GM12878 (cell line): ENCODE measurements around the gene ARMC9. TPM values are rescaled to one million over a fixed set of nuclear protein-coding genes. Genes with fewer than 3 reads are reported as not detected.

ENCODE experiments used
- ATAC-seq: fragments of 200-7000 bp; cut with Tn5 transposase; 3 replicates; pipeline ENCODE4 v1.9.1; 2020; ENCODE audit warnings: mild to moderate bottlenecking, moderate library complexity
- BruUV-seq: library from RNA; stranded (reverse); fragments of 400-500 nt; replicated peaks from 2 replicates; lab custom pipeline; 2021; lab: Mats Ljungman, UMichigan
- CTCF ChIA-PET: fragments of 300-600 bp; sonication (Branson Sonifier 250); formaldehyde crosslinking; extraction: SDS; loops from one replicate; lab custom pipeline; 2021; ENCODE audit warnings: inconsistent platforms; lab: Yijun Ruan, JAX
- POLR2A ChIA-PET: fragments of 350-600 bp; formaldehyde crosslinking; extraction: SDS; loops from one replicate; lab custom pipeline; 2021; ENCODE audit warnings: inconsistent platforms; lab: Charles Lee
- RAD21 ChIA-PET: fragments of 300-600 bp; sonication (Branson Sonifier 250); formaldehyde crosslinking; loops from one replicate; lab custom pipeline; 2023; ENCODE audit warnings: antibody characterized with exemption; ENCODE audit not compliant: unreplicated experiment; lab: Charles Lee
- SMC1A ChIA-PET: fragments of 300-600 bp; sonication (Branson Sonifier 250); formaldehyde crosslinking; loops from one replicate; lab custom pipeline; 2023; ENCODE audit not compliant: unreplicated experiment, uncharacterized antibody; lab: Charles Lee
- DNase-seq: peaks from one replicate; pipeline ENCODE4 v3.0.0-alpha.2; 2011; ENCODE audit warnings: low read depth, low spot score
- FAIRE-seq: peaks from 3 replicates; lab custom pipeline; 2011; peaks lifted over from hg19 to GRCh38; lab: Jason Lieb, UNC
- H2AFZ ChIP-seq: 2 replicates; pipeline ENCODE4 v1.6.0; 2011; ENCODE audit warnings: low read depth, low read length, control low read depth; ENCODE audit not compliant: control insufficient read depth
- H3K27ac ChIP-seq: 2 replicates; pipeline ENCODE4 v1.5.1; 2011; ENCODE audit warnings: control low read depth; ENCODE audit not compliant: control insufficient read depth, insufficient read depth
- H3K27me3 ChIP-seq, 2 experiments: replicated peaks in 1 of 2; 2 replicates each; pipeline versions ENCODE4 v1.6.0 to v1.6.1; 2011; ENCODE audit warnings: low read length in 1 of 2; ENCODE audit not compliant: control insufficient read depth in 2 of 2, insufficient read depth in 2 of 2
- H3K36me3 ChIP-seq, 2 experiments: 2 replicates each; pipeline ENCODE4 v1.5.1; 2011; ENCODE audit warnings: low read length in 1 of 2; ENCODE audit not compliant: control insufficient read depth in 2 of 2, insufficient read depth in 2 of 2
- H3K4me1 ChIP-seq: 2 replicates; pipeline ENCODE4 v1.6.1; 2011; ENCODE audit warnings: mild to moderate bottlenecking, low read length, moderate library complexity, mixed read lengths; ENCODE audit not compliant: control insufficient read depth, insufficient read depth
- H3K4me2 ChIP-seq: 2 replicates; pipeline ENCODE4 v1.6.0; 2011; ENCODE audit warnings: control low read depth; ENCODE audit not compliant: control insufficient read depth, insufficient read depth
- H3K4me3 ChIP-seq: fragments of 200-600 bp; sonication (generic); 2 replicates; pipeline ENCODE4 v1.5.1; 2016
- H3K79me2 ChIP-seq: 2 replicates; pipeline ENCODE4 v1.6.0; 2011; ENCODE audit warnings: low read length; ENCODE audit not compliant: control insufficient read depth, insufficient read depth
- H3K9ac ChIP-seq: 2 replicates; pipeline ENCODE4 v1.8.0; 2011; ENCODE audit warnings: low read length, control low read depth, mixed read lengths; ENCODE audit not compliant: control insufficient read depth, insufficient read depth
- H3K9me3 ChIP-seq: replicated peaks from 3 replicates; pipeline ENCODE4 v1.5.1; 2011; ENCODE audit warnings: mild to moderate bottlenecking, low read length; ENCODE audit not compliant: control insufficient read depth, insufficient read depth
- H4K20me1 ChIP-seq: 2 replicates; pipeline ENCODE4 v1.6.0; 2011; ENCODE audit not compliant: control insufficient read depth, insufficient read depth
- ATF2 ChIP-seq: IDR thresholded peaks from 2 replicates; pipeline ENCODE4 v1.6.1; 2012; ENCODE audit warnings: low read length, inconsistent platforms
- BCL11A ChIP-seq: IDR thresholded peaks from 2 replicates; pipeline ENCODE4 v1.6.1; 2011; ENCODE audit warnings: low read depth, low read length
- CHD1 ChIP-seq: IDR thresholded peaks from 2 replicates; pipeline ENCODE4 v1.6.1; 2012; ENCODE audit warnings: low read depth, low read length, improper control_type of control experiment
- DPF2 ChIP-seq: fragments of 450-650 bp; IDR thresholded peaks from 2 replicates; pipeline ENCODE4 v1.6.1; 2017; ENCODE audit warnings: mild to moderate bottlenecking
- E2F4 ChIP-seq: IDR thresholded peaks from 2 replicates; pipeline ENCODE4 v1.6.1; 2012; ENCODE audit warnings: low read depth, low read length, improper control_type of control experiment
- ESRRA ChIP-seq: IDR thresholded peaks from 2 replicates; pipeline ENCODE4 v1.6.1; 2012; ENCODE audit warnings: mild to moderate bottlenecking, low read length, improper control_type of control experiment
- NFIC ChIP-seq: IDR thresholded peaks from 2 replicates; pipeline ENCODE4 v1.6.1; 2012; ENCODE audit warnings: low read depth, mild to moderate bottlenecking, inconsistent platforms, low read length, moderate library complexity
- NFYA ChIP-seq: IDR thresholded peaks from 2 replicates; pipeline ENCODE4 v1.6.1; 2011; ENCODE audit warnings: low read depth, mild to moderate bottlenecking, low read length, improper control_type of control experiment, borderline replicate concordance
- POU2F2 ChIP-seq: IDR thresholded peaks from 3 replicates; pipeline ENCODE4 v1.6.1; 2011; ENCODE audit warnings: low read depth, mild to moderate bottlenecking, low read length, borderline replicate concordance
- SRF ChIP-seq, 2 experiments: IDR thresholded peaks; 2 replicates each; pipeline ENCODE4 v1.6.1; 2011; ENCODE audit warnings: low read depth in 2 of 2, low read length in 2 of 2, mild to moderate bottlenecking in 1 of 2, moderate library complexity in 1 of 2
- ZBTB11 ChIP-seq: fragments of 450-650 bp; formaldehyde crosslinking; IDR thresholded peaks from 2 replicates; pipeline ENCODE4 v1.5.0; 2022; ENCODE audit warnings: mild to moderate bottlenecking, missing genetic modification characterization
- ZNF622 ChIP-seq: fragments of 450-650 bp; IDR thresholded peaks from 2 replicates; pipeline ENCODE4 v1.6.1; 2017; ENCODE audit warnings: mild to moderate bottlenecking, inconsistent platforms
- ZZZ3 ChIP-seq: IDR thresholded peaks from 2 replicates; pipeline ENCODE4 v1.6.1; 2011; ENCODE audit warnings: low read depth; ENCODE audit not compliant: control insufficient read depth, insufficient read length
- WGBS: methylation state at CpG from one replicate; pipeline ENCODE4 v1.1.6; 2016; ENCODE audit warnings: low lambda C conversion rate; ENCODE audit not compliant: insufficient replicate concordance, insufficient coverage; ENCODE audit errors: missing lambda C conversion rate; 5-methylcytosine and 5-hydroxymethylcytosine counted together
- in situ Hi-C: fragments of 300-500 bp; cut with MboI; formaldehyde crosslinking; loops from 9 replicates; pipeline ENCODE4 v1.14.3; 2018; ENCODE audit warnings: mixed read lengths
- intact Hi-C: fragments of 100-400 bp; cut with micrococcal nuclease; formaldehyde crosslinking; loops from one replicate; pipeline ENCODE4 v1.14.2; 2022; ENCODE audit not compliant: unreplicated experiment
- polyA plus RNA-seq, 11 experiments: library from polyadenylated mRNA; depleted of rRNA in 4 of 11; unstranded in 6 of 11; stranded (reverse) in 5 of 11; fragments of >200 nt; fragmentation: Nextera tagmentation in 4 of 11; fragmentation: Illumina TruSeq in 1 of 11; extraction: Ambion mirVana in 4 of 11; extraction: Trizol in 1 of 11; gene quantifications; 1 replicate in 1 of 11; 2 replicates in 10 of 11; pipeline versions ENCODE4 v1.2.1 to v1.2.3, GENCODE V29; 2011 to 2016; ENCODE audit warnings: inconsistent platforms in 2 of 11, missing spikeins in 2 of 11, low read depth in 1 of 11
- total RNA-seq, 4 experiments: library from RNA; depleted of rRNA in 3 of 4; stranded (reverse); fragments of >200 nt in 3 of 4; fragmentation: Illumina TruSeq in 1 of 4; extraction: Trizol in 1 of 4; gene quantifications; 2 replicates each; pipeline versions ENCODE4 v1.2.1 to v1.2.3, GENCODE V29; 2013 to 2021

The ARMC9 gene
- total and polyA plus RNA-seq, 10 of the 15 experiments (the other 5 are each of a cell fraction or from before 2014, with no cell fraction given): 3.8 to 21.8 (median 10.4) TPM

GRCh38 chr2:231319867-231320266 lies 121.4 kb downstream of the ARMC9 start:
- no peak overlapping the region for H2AFZ ChIP-seq
- H4K20me1 ChIP-seq: no peaks in the 10 kb centered on the region
- DNase-seq: no peak
- ATAC-seq: no peak
- no peaks in the 10 kb centered on the region for H3K79me2 ChIP-seq
- H3K9ac ChIP-seq: no peak overlapping the region
- ChIA-PET SMC1A (no interaction called here), CTCF (interaction anchor here (1.8 kb wide), 1 partner anchor 27 kb away, joined by 4 read pairs; no protein-coding TSS in a partner anchor), RAD21 (no interaction called here), POLR2A (no interaction called here)
- no peak overlapping the region for H3K4me3 ChIP-seq
- H3K4me2 ChIP-seq: no peak overlapping the region
- intact Hi-C loops: no loop called here
- peaks cover 6% of the 10 kb centered on the region; the same call in 2 of the 3 replicates for H3K9me3 ChIP-seq
- H3K4me1 ChIP-seq: peaks cover 24% of the 10 kb centered on the region
- TF ChIP-seq CHD1 (no peak), SRF (IDR thresholded peaks at IDR 0.05; ENCODE audit: low read depth in 2 of 2, low read length in 2 of 2) (no peak), ZNF622 (no peak), ZZZ3 (no peak), NFYA (no peak)
- 31% methylated on average over 1 of the region's 1 CpG for WGBS
- H3K27me3 ChIP-seq: no peaks in the 10 kb centered on the region
- no peak for FAIRE-seq
- H3K36me3 ChIP-seq: no peaks in the 10 kb centered on the region
- no peak overlapping the region for H3K27ac ChIP-seq
- BruUV-seq: no TSS peak
- in situ Hi-C loops: no loop called here

GRCh38 chr2:231321021-231321420 lies 122.6 kb downstream of the ARMC9 start:
- no peak for ATAC-seq
- no peak for DNase-seq
- FAIRE-seq: no peak
- CTCF ChIA-PET: interaction anchor here (1.8 kb wide), 1 partner anchor 26 kb away, joined by 4 read pairs; no protein-coding TSS in a partner anchor
- H4K20me1 ChIP-seq: no peaks in the 10 kb centered on the region
- SMC1A ChIA-PET: interaction anchor here (1.0 kb wide), 1 partner anchor 94 kb away, joined by 3 read pairs; no protein-coding TSS in a partner anchor
- RAD21 ChIA-PET: no interaction called here
- BruUV-seq: no TSS peak
- no peaks in the 10 kb centered on the region for H3K36me3 ChIP-seq
- peaks cover 6% of the 10 kb centered on the region; the same call in 2 of the 3 replicates for H3K9me3 ChIP-seq
- no peak overlapping the region for H3K4me3 ChIP-seq
- intact Hi-C loops: no loop called here
- H2AFZ ChIP-seq: no peak overlapping the region
- no peaks in the 10 kb centered on the region for H3K79me2 ChIP-seq
- WGBS: 87% methylated on average over 7 of the region's 7 CpGs
- H3K27ac ChIP-seq: no peak overlapping the region
- peaks cover 23% of the 10 kb centered on the region for H3K4me1 ChIP-seq
- POLR2A ChIA-PET: no interaction called here
- in situ Hi-C loops: no loop called here
- no peak overlapping the region for H3K9ac ChIP-seq
- H3K27me3 ChIP-seq: no peaks in the 10 kb centered on the region
- no peak overlapping the region for H3K4me2 ChIP-seq
- TF ChIP-seq BCL11A (no peak), ESRRA (no peak), E2F4 (no peak), NFIC (no peak), DPF2 (no peak), ZBTB11 (CRISPR knock-in tag) (no peak), ATF2 (no peak), POU2F2 (no peak)
